HG03460 (cell line): Measurements from ENCODE around the gene CECR2.

Experiments used
- ATAC-seq: cut with Tn5 transposase; IDR thresholded peaks from one replicate; pipeline ENCODE4 v1.9.1; 2021; ENCODE audit not compliant: unreplicated experiment

CECR2 gene

GRCh38 chr22:17369439-17370025 is at the start of gene CECR2:
Gene CECR2 (plus strand): TSS chr22:17369460. CDS start chr22:17369784, 324 bp downstream.
- ATAC-seq, result no peak

- no peak for ATAC-seq
Observed at GRCh38 chr22:17319546-17319945, 49.7 kb upstream of the CECR2 start.

GRCh38 chr22:17322511-17322910 is 46.7 kb upstream of the CECR2 start:
- no peak for ATAC-seq

GRCh38 chr22:17331690-17332089 is 37.6 kb upstream of the CECR2 start:
- ATAC-seq, result no peak

GRCh38 chr22:17332109-17332800 is 37.0 kb upstream of the CECR2 start:
- ATAC-seq, result no peak

GRCh38 chr22:17334059-17334458 is 35.2 kb upstream of the CECR2 start:
- no peak for ATAC-seq

- no peak for ATAC-seq
Observed at GRCh38 chr22:17334983-17335382, 34.3 kb upstream of the CECR2 start.

GRCh38 chr22:17336061-17336460 is 33.2 kb upstream of the CECR2 start:
- no peak for ATAC-seq

GRCh38 chr22:17337639-17338038 is 31.6 kb upstream of the CECR2 start:
- ATAC-seq, result no peak

- ATAC-seq, result no peak
Observed at GRCh38 chr22:17339095-17339693, 30.1 kb upstream of the CECR2 start.

- no peak for ATAC-seq
Observed at GRCh38 chr22:17342361-17342760, 26.9 kb upstream of the CECR2 start.

GRCh38 chr22:17343766-17344165 is 25.5 kb upstream of the CECR2 start:
- ATAC-seq, result no peak

- no peak for ATAC-seq
Observed at GRCh38 chr22:17346578-17346977, 22.7 kb upstream of the CECR2 start.

GRCh38 chr22:17347724-17348123 is 21.5 kb upstream of the CECR2 start:
- no peak for ATAC-seq

- ATAC-seq, result no peak
Observed at GRCh38 chr22:17348464-17349103, 20.7 kb upstream of the CECR2 start.

- no peak for ATAC-seq
Observed at GRCh38 chr22:17349172-17349571, 20.1 kb upstream of the CECR2 start.

GRCh38 chr22:17350292-17350691 is 19.0 kb upstream of the CECR2 start:
- ATAC-seq, result no peak

GRCh38 chr22:17352798-17353197 is 16.5 kb upstream of the CECR2 start:
- no peak for ATAC-seq

GRCh38 chr22:17357688-17358087 is 11.6 kb upstream of the CECR2 start:
- ATAC-seq, result no peak

GRCh38 chr22:17358415-17358814 is 10.8 kb upstream of the CECR2 start:
- no peak for ATAC-seq

GRCh38 chr22:17359501-17359900 is 9.8 kb upstream of the CECR2 start:
- ATAC-seq, result no peak

GRCh38 chr22:17366329-17366728 is 2.9 kb upstream of the CECR2 start:
- no peak for ATAC-seq
